Mammary epithelial cell (primary cell): ENCODE data around the gene CWF19L1.

ENCODE experiments used
- CTCF ChIP-seq, 2 donors: IDR thresholded peaks in 1 of 2; conservative IDR thresholded peaks in 1 of 2; 2 replicates each; pipeline ENCODE4 v1.5.1; 2011 to 2012; ENCODE audit warnings: inconsistent platforms in 2 of 2, low read length in 2 of 2, mild to moderate bottlenecking in 2 of 2, control low read depth in 1 of 2, low read depth in 1 of 2; ENCODE audit not compliant: insufficient read depth in 1 of 2; ENCODE audit errors: extremely low read depth in 1 of 2
- EZH2 ChIP-seq: IDR thresholded peaks from 2 replicates; pipeline ENCODE4 v1.6.1; 2012; ENCODE audit warnings: low read length, inconsistent platforms, borderline replicate concordance

DNA sequence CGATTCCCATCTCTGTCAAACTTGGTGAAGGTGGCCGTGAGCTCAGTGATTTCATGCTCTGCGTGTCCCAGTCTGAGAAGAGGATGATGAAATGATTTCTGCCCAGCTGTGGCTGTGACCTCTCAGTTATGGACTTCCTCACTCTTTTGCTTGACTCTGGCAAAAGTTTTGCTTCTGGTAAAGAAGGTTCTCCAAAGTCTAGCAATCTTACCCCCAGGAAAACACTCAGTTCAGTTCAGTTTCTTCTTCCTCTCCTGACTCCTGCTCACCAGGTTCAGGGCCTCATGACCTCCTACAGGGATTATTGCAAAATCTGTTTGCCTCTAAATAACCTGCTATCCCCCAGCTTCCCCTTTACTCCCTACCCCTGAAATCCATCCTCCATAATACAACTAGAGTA, 23.9 kb upstream of the CWF19L1 start:
- TF ChIP-seq CTCF (conservative IDR thresholded peaks at IDR 0.05 in 1 of 2, IDR thresholded peaks at IDR 0.05 in 1 of 2; ENCODE audit: extremely low read depth in 1 of 2, insufficient read depth in 1 of 2, low read depth in 1 of 2, low read length in 2 of 2) = no peak
- no peak for TF ChIP-seq EZH2
